Osteocyte (in vitro differentiated cells): ENCODE data around the gene TH. TPM values are rescaled to one million over a fixed set of nuclear protein-coding genes. Genes with fewer than 3 reads are reported as not detected.

Experiments used
- DNase-seq: peaks from one replicate; pipeline ENCODE4 v3.0.0; 2021; ENCODE audit warnings: mixed read lengths; ENCODE audit not compliant: unreplicated experiment; ENCODE audit errors: extremely low spot score
- H3K27ac Mint-ChIP-seq: one replicate; pipeline ENCODE4 v1.8.0; 2021; ENCODE audit warnings: mild to moderate bottlenecking, mixed read lengths; ENCODE audit not compliant: unreplicated experiment
- H3K27me3 Mint-ChIP-seq: one replicate; pipeline ENCODE4 v1.8.0; 2021; ENCODE audit warnings: mixed read lengths; ENCODE audit not compliant: unreplicated experiment
- H3K36me3 Mint-ChIP-seq: one replicate; pipeline ENCODE4 v1.8.0; 2021; ENCODE audit warnings: mixed read lengths; ENCODE audit not compliant: unreplicated experiment
- H3K4me1 Mint-ChIP-seq: one replicate; pipeline ENCODE4 v1.8.0; 2021; ENCODE audit warnings: mixed read lengths; ENCODE audit not compliant: unreplicated experiment
- H3K4me3 Mint-ChIP-seq: one replicate; pipeline ENCODE4 v1.8.0; 2021; ENCODE audit warnings: mild to moderate bottlenecking, moderate library complexity, mixed read lengths; ENCODE audit not compliant: unreplicated experiment
- H3K9me3 Mint-ChIP-seq: one replicate; pipeline ENCODE4 v1.8.0; 2021; ENCODE audit warnings: mixed read lengths; ENCODE audit not compliant: unreplicated experiment
- total RNA-seq: library from RNA; stranded (reverse); gene quantifications from 2 replicates; pipeline ENCODE4 v1.2.1, GENCODE V29; 2021
- TF ChIP-seq, protein P1 (sequence below): fragments of 200-600 bp; sonication (generic); IDR thresholded peaks from 2 replicates; pipeline ENCODE4 v1.5.0; 2021; ENCODE audit warnings: antibody characterized with exemption, mild to moderate bottlenecking, moderate library complexity

TH gene
- total RNA-seq, 1 donor from 2014 or later = 0.75 TPM

DNA sequence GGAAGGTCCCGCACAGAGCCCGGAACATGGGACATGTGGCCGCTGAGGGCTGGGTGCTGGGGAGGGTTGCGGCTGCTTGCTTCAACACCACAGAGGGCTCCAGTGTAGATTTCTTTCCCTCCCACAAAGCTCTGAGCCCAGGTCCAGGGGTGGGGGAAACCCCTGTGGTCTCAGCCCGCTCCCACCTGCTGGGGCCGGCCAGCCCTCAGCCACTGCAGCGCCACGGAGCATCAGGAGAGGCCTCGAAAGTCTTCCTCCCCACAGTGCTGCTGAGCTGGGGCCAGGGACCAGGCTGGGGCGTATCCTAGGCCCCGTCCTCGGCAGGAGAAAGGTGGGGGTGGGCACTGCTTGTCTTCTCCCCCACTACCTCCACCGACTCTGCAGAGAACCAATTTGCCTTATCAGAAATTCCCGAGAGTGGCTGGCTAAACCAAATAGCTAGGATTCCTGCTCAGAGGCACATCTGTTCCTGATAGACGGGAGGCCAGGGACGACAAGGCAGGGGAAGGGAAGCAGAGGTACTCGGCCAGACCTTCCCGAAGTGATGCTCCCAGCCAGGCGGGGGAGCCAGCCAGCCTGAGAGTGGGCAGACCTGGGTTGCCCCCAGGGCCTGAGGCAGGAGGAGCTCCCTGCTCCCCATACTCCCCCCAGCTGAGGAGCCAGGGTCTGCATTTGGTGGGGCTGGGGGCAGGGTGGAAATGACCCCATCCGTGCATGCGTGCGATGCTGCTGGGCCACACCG is 51.1 kb downstream of the TH start:
- peaks cover 46% of the 10 kb centered on the region for H3K4me1 Mint-ChIP-seq
- TF ChIP-seq, protein P1, sequence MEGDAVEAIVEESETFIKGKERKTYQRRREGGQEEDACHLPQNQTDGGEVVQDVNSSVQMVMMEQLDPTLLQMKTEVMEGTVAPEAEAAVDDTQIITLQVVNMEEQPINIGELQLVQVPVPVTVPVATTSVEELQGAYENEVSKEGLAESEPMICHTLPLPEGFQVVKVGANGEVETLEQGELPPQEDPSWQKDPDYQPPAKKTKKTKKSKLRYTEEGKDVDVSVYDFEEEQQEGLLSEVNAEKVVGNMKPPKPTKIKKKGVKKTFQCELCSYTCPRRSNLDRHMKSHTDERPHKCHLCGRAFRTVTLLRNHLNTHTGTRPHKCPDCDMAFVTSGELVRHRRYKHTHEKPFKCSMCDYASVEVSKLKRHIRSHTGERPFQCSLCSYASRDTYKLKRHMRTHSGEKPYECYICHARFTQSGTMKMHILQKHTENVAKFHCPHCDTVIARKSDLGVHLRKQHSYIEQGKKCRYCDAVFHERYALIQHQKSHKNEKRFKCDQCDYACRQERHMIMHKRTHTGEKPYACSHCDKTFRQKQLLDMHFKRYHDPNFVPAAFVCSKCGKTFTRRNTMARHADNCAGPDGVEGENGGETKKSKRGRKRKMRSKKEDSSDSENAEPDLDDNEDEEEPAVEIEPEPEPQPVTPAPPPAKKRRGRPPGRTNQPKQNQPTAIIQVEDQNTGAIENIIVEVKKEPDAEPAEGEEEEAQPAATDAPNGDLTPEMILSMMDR = no peak
- no peak overlapping the region for H3K27ac Mint-ChIP-seq
- peaks cover 10% of the 10 kb centered on the region for H3K9me3 Mint-ChIP-seq
- H3K4me3 Mint-ChIP-seq = no peak overlapping the region
- no peak for DNase-seq
- peaks cover 9% of the 10 kb centered on the region for H3K36me3 Mint-ChIP-seq
- no peaks in the 10 kb centered on the region for H3K27me3 Mint-ChIP-seq

- H3K27me3 Mint-ChIP-seq = peaks cover 2% of the 10 kb centered on the region
- H3K36me3 Mint-ChIP-seq = peaks cover 9% of the 10 kb centered on the region
- TF ChIP-seq, protein P1 = no peak
- H3K4me1 Mint-ChIP-seq = peaks cover 42% of the 10 kb centered on the region
- DNase-seq = no peak
- H3K4me3 Mint-ChIP-seq = no peak overlapping the region
- no peak overlapping the region for H3K27ac Mint-ChIP-seq
- peaks cover 10% of the 10 kb centered on the region for H3K9me3 Mint-ChIP-seq
These were observed 52.9 kb downstream of the TH start for GRCh38 chr11:2118677-2119076.

DNA sequence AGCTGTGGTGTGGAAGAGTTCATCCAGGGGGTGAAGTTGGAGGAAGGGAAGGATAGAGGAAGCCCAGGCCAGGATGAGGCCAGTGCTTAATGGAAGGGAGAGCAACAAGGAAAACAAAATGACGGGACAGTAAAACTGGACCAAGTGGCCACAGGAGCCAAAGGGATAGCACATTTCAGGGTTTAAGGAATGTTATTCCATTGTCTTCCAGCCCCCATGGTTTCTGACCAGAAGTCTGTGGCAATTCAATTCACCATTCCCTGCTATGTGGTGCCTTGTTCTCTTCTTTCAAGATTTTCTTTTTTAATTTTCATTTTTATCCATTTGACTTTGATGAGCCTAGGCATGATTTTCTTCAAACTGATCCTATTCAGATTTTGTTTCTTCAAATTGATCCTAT is 54.9 kb downstream of the TH start:
- Mint-ChIP-seq H3K27ac (no peak overlapping the region), H3K4me1 (peaks cover 25% of the 10 kb centered on the region), H3K27me3 (peaks cover 4% of the 10 kb centered on the region), H3K9me3 (peaks cover 10% of the 10 kb centered on the region), H3K36me3 (peaks cover 9% of the 10 kb centered on the region), H3K4me3 (no peak overlapping the region)
- DNase-seq = no peak
- TF ChIP-seq, protein P1 = no peak

DNA sequence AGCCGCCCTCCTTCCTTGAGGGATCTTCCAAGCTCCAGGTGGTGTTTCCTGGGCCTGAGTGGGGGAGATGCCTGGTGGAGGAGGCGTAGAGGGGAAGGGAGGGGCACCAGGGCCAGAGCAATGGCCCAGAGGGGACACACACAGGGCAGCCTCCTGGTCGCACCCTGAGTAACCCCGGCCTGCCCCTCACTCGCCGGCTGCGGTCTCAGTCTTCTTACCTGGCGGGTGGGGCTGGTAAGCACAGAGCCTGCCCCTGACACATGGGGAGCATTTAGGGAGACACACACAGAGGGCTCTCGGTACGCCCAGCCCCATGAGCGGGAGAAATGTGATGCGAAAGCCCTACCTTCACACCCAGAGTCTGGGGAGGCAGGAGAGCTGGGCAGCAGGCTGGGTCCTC is 56.3 kb downstream of the TH start:
- H3K4me1 Mint-ChIP-seq = peaks cover 14% of the 10 kb centered on the region
- H3K27ac Mint-ChIP-seq = no peak overlapping the region
- no peak overlapping the region for H3K4me3 Mint-ChIP-seq
- peaks cover 9% of the 10 kb centered on the region for H3K36me3 Mint-ChIP-seq
- DNase-seq = no peak
- TF ChIP-seq, protein P1 = no peak
- H3K27me3 Mint-ChIP-seq = peaks cover 4% of the 10 kb centered on the region
- peaks cover 10% of the 10 kb centered on the region for H3K9me3 Mint-ChIP-seq

- TF ChIP-seq, protein P1 = no peak
- Mint-ChIP-seq H3K4me1 (peaks cover 13% of the 10 kb centered on the region), H3K27me3 (peaks cover 4% of the 10 kb centered on the region), H3K36me3 (peaks cover 9% of the 10 kb centered on the region), H3K9me3 (peaks cover 10% of the 10 kb centered on the region), H3K27ac (no peak overlapping the region), H3K4me3 (no peak overlapping the region)
- DNase-seq = no peak
These were observed 57.0 kb downstream of the TH start for GRCh38 chr11:2114430-2115241.
